ENCODE results near the gene CRACR2A. TPM values are rescaled to one million over a fixed set of nuclear protein-coding genes. Genes with fewer than 3 reads are reported as not detected.

CRACR2A gene
- total and polyA plus RNA-seq, 2 of the 4 experiments (the other 2 are of a cell fraction): 0.54 to 0.60 TPM

DNA sequence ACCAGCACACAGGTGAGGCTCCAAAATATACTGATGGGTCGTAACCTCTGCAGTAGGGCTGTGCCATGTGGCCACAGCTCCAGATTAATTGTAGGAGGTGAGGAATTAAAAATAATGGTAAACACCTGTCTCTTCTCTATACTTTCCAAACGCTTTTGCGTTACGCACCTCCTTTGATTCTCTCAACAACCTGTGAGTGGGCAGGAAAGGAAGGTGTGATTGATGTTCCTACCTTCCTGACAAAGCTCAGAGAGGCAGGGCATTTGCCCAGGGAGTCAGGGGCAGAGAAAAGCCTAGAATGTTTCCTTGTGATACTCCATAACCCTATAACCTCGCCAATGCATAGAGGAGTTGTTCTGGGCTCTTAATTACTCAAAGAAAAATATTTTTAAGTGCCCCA lies 137.0 kb downstream of the CRACR2A start:
- CTCF ChIA-PET: no interaction called here
- H3K23ac ChIP-seq (ENCODE audit: low read depth, low read length): no peak overlapping the region
- no peak for ATAC-seq (ENCODE audit: low read depth)

More for the DNA sequence above, 137.0 kb downstream of the CRACR2A start:
- H2BK15ac ChIP-seq (ENCODE audit: low read depth, low read length): no peak overlapping the region
- no peak overlapping the region for H2AK9ac ChIP-seq (replicated peaks; ENCODE audit: low read depth, low read length, poor library complexity)
- no peak overlapping the region for H2AK5ac ChIP-seq (ENCODE audit: low read depth, low read length)
- in situ Hi-C loops (cut with MboI; ENCODE audit: low sequenced_read_pairs) (no loop called here), dilution Hi-C loops (cut with HindIII; ENCODE audit: low sequenced_read_pairs, unreplicated experiment) (no loop called here), intact Hi-C loops (cut with micrococcal nuclease) (no loop called here)
- H3K4me2 ChIP-seq (ENCODE audit: low read depth, low read length): no peak overlapping the region
- H2AFZ ChIP-seq (replicated peaks; ENCODE audit: low read length, poor library complexity): no peak overlapping the region
- H4K91ac ChIP-seq (ENCODE audit: insufficient read depth, low read depth, low read length): no peak overlapping the region
- H3K4me3 ChIP-seq (ENCODE audit: insufficient read depth, low read depth, low read length): no peak overlapping the region
- peaks cover 17% of the 10 kb centered on the region for H3K27me3 ChIP-seq (ENCODE audit: control insufficient read depth, insufficient read depth, low read length)
- H2BK120ac ChIP-seq (ENCODE audit: low read depth, low read length): no peak overlapping the region
- no peaks in the 10 kb centered on the region for H3K79me1 ChIP-seq (ENCODE audit: low read depth in 1 of 2, low read length in 2 of 2)
- POLR2A ChIA-PET (ENCODE audit: unreplicated experiment): no interaction called here
- no peaks in the 10 kb centered on the region for H4K20me1 ChIP-seq (ENCODE audit: insufficient read depth, low read length)
- no peaks in the 10 kb centered on the region for H3K36me3 ChIP-seq (ENCODE audit: control insufficient read depth, insufficient read depth, low read length)
- H3K18ac ChIP-seq (ENCODE audit: low read depth, low read length): no peak overlapping the region
- no TSS peak for BruUV-seq (replicated peaks)
- H3K4ac ChIP-seq (ENCODE audit: low read depth, low read length): no peak overlapping the region
- no peak for TF ChIP-seq MAFK (IDR thresholded peaks at IDR 0.05; ENCODE audit: low read depth, low read length)
- H3K4me1 ChIP-seq (ENCODE audit: control insufficient read depth, insufficient read depth, low read length): no peaks in the 10 kb centered on the region
- no CpG with 5 or more reads among the region's 5 CpGs for WGBS, 2 experiments (ENCODE audit: extremely low coverage in 2 of 2, insufficient read length in 1 of 2)
- no peak overlapping the region for H3K14ac ChIP-seq (replicated peaks; ENCODE audit: low read depth, low read length)
- no peak overlapping the region for H2BK5ac ChIP-seq (ENCODE audit: low read depth, low read length, poor library complexity, severe bottlenecking)
- H3K9ac ChIP-seq (ENCODE audit: low read depth, low read length): no peak overlapping the region
- H4K5ac ChIP-seq (ENCODE audit: low read depth, low read length): no peak overlapping the region
- H3K9me1 ChIP-seq (ENCODE audit: insufficient read depth, low read length): no peaks in the 10 kb centered on the region
- no peak overlapping the region for H3K27ac ChIP-seq (ENCODE audit: insufficient read depth, low read length)
- H3K9me3 ChIP-seq (ENCODE audit: control insufficient read depth, insufficient read depth, low read length): no peaks in the 10 kb centered on the region
- H2BK20ac ChIP-seq (ENCODE audit: low read depth, low read length): no peak overlapping the region
- no peak overlapping the region for H3K56ac ChIP-seq (ENCODE audit: extremely low read depth, insufficient read depth, low read length)
- DNase-seq: no peak
- no peak overlapping the region for H4K8ac ChIP-seq (ENCODE audit: low read depth in 2 of 2, low read length in 2 of 2)

Data from IMR-90 (cell line).